GM12878 (cell line): ENCODE results near the gene CSTF1. TPM values are rescaled to one million over a fixed set of nuclear protein-coding genes. Genes with fewer than 3 reads are reported as not detected.

ENCODE experiments used
- MTA2 ChIP-seq: fragments of 450-650 bp; IDR thresholded peaks from 2 replicates; pipeline ENCODE4 v1.6.1; 2016; ENCODE audit warnings: low read depth, mild to moderate bottlenecking, moderate library complexity
- PML ChIP-seq: IDR thresholded peaks from 2 replicates; pipeline ENCODE4 v1.6.1; 2012; ENCODE audit warnings: low read length, inconsistent platforms
- SMARCA5 ChIP-seq: fragments of 450-650 bp; IDR thresholded peaks from 2 replicates; pipeline ENCODE4 v1.6.1; 2017; ENCODE audit warnings: mild to moderate bottlenecking
- ZNF24 ChIP-seq: fragments of 450-650 bp; IDR thresholded peaks from 2 replicates; pipeline ENCODE4 v1.6.1; 2017; ENCODE audit warnings: antibody characterized with exemption, mild to moderate bottlenecking
- polyA plus RNA-seq, 11 experiments: library from polyadenylated mRNA; depleted of rRNA in 4 of 11; unstranded in 6 of 11; stranded (reverse) in 5 of 11; fragments of >200 nt; fragmentation: Nextera tagmentation in 4 of 11; fragmentation: Illumina TruSeq in 1 of 11; extraction: Ambion mirVana in 4 of 11; extraction: Trizol in 1 of 11; gene quantifications; 1 replicate in 1 of 11; 2 replicates in 10 of 11; pipeline versions ENCODE4 v1.2.1 to v1.2.3, GENCODE V29; 2011 to 2016; ENCODE audit warnings: inconsistent platforms in 2 of 11, missing spikeins in 2 of 11, low read depth in 1 of 11
- total RNA-seq, 4 experiments: library from RNA; depleted of rRNA in 3 of 4; stranded (reverse); fragments of >200 nt in 3 of 4; fragmentation: Illumina TruSeq in 1 of 4; extraction: Trizol in 1 of 4; gene quantifications; 2 replicates each; pipeline versions ENCODE4 v1.2.1 to v1.2.3, GENCODE V29; 2013 to 2021
- TF ChIP-seq, protein P1 (sequence below): fragments of 450-650 bp; IDR thresholded peaks from 2 replicates; pipeline ENCODE4 v1.6.1; 2017; ENCODE audit warnings: mild to moderate bottlenecking, moderate library complexity
- TF ChIP-seq, protein P2 (sequence below): IDR thresholded peaks from 2 replicates; pipeline ENCODE4 v1.6.1; 2011; ENCODE audit warnings: low read depth, mild to moderate bottlenecking, low read length, moderate library complexity, borderline replicate concordance; ENCODE audit errors: extremely low read depth
- TF ChIP-seq, protein P3 (sequence below): IDR thresholded peaks from 2 replicates; pipeline ENCODE4 v1.6.1; 2011; ENCODE audit warnings: borderline replicate concordance, low read depth, mild to moderate bottlenecking, moderate library complexity, mixed read lengths, low read length; ENCODE audit not compliant: insufficient read depth; ENCODE audit errors: extremely low read length

Gene CSTF1
- total and polyA plus RNA-seq, 10 of the 15 experiments (the other 5 are each of a cell fraction or from before 2014, with no cell fraction given), result 41.8 to 89.1 (median 50.1) TPM

DNA sequence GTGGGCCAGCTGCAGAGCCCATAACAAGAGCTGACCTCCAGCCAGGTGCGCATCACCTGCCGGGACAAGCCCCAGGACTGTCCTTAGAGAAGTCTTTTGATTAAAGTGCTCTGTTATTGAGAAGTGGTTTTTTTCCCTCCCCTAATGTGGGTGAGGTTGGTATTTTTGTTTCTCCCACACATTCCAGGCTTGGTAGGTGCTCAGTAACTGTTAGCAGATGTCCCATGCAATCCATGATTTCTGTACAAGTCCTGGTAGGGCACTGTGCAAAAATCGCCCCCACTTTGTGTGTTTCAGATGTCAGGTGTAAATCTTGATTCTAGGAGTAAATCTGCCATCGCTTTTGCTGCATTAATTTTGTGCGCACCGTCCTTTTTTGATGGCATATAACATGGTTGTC, 29.0 kb upstream of the CSTF1 start (continued):
- TF ChIP-seq, protein P1, sequence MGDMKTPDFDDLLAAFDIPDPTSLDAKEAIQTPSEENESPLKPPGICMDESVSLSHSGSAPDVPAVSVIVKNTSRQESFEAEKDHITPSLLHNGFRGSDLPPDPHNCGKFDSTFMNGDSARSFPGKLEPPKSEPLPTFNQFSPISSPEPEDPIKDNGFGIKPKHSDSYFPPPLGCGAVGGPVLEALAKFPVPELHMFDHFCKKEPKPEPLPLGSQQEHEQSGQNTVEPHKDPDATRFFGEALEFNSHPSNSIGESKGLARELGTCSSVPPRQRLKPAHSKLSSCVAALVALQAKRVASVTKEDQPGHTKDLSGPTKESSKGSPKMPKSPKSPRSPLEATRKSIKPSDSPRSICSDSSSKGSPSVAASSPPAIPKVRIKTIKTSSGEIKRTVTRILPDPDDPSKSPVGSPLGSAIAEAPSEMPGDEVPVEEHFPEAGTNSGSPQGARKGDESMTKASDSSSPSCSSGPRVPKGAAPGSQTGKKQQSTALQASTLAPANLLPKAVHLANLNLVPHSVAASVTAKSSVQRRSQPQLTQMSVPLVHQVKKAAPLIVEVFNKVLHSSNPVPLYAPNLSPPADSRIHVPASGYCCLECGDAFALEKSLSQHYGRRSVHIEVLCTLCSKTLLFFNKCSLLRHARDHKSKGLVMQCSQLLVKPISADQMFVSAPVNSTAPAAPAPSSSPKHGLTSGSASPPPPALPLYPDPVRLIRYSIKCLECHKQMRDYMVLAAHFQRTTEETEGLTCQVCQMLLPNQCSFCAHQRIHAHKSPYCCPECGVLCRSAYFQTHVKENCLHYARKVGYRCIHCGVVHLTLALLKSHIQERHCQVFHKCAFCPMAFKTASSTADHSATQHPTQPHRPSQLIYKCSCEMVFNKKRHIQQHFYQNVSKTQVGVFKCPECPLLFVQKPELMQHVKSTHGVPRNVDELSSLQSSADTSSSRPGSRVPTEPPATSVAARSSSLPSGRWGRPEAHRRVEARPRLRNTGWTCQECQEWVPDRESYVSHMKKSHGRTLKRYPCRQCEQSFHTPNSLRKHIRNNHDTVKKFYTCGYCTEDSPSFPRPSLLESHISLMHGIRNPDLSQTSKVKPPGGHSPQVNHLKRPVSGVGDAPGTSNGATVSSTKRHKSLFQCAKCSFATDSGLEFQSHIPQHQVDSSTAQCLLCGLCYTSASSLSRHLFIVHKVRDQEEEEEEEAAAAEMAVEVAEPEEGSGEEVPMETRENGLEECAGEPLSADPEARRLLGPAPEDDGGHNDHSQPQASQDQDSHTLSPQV, result no peak
- no peak for TF ChIP-seq SMARCA5
- no peak for TF ChIP-seq PML
- TF ChIP-seq MTA2, result no peak
- TF ChIP-seq, protein P2, sequence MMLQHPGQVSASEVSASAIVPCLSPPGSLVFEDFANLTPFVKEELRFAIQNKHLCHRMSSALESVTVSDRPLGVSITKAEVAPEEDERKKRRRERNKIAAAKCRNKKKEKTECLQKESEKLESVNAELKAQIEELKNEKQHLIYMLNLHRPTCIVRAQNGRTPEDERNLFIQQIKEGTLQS, result no peak
- TF ChIP-seq, protein P3, sequence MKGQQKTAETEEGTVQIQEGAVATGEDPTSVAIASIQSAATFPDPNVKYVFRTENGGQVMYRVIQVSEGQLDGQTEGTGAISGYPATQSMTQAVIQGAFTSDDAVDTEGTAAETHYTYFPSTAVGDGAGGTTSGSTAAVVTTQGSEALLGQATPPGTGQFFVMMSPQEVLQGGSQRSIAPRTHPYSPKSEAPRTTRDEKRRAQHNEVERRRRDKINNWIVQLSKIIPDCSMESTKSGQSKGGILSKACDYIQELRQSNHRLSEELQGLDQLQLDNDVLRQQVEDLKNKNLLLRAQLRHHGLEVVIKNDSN, result no peak
- no peak for TF ChIP-seq ZNF24
